NCI-H2171 (cell line): ENCODE measurements around the gene PFDN1.
"Not testable (repeated sequence)": the region's sequence is repeated elsewhere in the genome, so short reads cannot be mapped to it uniquely, and the experiment has no call there.

Source experiments
- DNase-seq: peaks from one replicate; lab custom pipeline; 2025; lab: John Stamatoyannopoulos, UW

The PFDN1 gene

GRCh38 chr5:140214831-140215230, 88.1 kb downstream of the PFDN1 start:
- no peak for DNase-seq

- no peak for DNase-seq
Measured at GRCh38 chr5:140213370-140213983, 89.4 kb downstream of the PFDN1 start.

DNA sequence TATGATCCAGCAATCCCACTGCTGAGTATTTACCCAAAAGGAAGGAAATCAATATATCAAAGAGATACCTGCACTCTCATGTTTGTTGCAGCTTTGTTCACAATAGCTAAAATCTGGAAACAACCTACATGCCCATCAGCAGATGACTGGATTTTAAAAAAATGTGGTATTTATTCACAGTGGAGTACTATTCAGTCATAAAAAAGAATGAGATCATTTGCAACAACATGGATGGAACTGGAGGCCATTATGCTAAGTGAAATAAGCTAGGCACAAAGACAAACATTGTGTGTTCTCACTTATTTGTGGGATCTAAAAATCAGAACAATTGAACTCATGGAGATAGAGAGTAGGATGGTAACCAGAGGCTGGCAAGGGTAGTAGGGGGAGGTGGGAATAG, 94.8 kb downstream of the PFDN1 start:
- DNase-seq, result no peak

- DNase-seq, result no peak
Measured at GRCh38 chr5:140207250-140207964, 95.5 kb downstream of the PFDN1 start.

DNA sequence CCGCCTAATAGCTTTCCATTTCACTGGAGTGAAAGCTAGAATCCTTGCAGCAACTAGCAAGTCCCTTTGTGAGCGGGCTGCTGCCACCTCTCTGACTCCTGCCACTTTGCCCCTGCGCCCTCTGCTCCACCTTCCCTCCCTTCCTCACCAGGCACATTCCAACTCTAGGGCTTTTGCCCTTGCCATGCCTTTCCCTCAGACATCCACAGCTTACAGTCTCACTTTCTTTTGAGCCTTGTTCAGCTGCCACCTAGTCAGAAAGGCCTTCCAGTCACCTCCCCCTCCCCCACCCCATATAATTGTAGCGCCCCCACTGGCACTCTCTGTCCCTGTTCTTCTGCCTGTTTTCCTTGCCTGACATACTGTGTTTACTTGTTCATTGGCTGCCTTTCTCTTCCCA, 96.9 kb downstream of the PFDN1 start:
- DNase-seq, result no peak

- DNase-seq, result no peak
Measured at GRCh38 chr5:140205216-140205615, 97.7 kb downstream of the PFDN1 start.

DNA sequence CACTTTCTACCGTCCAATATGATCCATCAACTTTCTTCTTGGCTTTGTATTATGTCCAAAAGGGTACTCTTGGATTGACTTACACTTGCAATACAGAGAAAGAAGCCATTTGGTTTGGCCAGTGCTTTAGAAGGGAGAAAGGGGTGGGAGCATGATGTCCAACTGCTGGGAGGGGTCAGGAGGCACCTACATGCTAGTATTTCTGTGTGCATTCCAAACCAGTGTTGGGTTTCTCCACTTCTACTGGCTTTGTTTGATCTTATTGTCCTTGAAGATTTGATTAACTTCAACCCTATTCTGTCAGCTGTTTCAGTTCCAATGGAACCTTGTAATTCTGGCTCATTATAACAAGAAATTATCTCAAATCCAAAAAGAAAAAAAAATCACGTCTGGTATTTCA, 100.3 kb downstream of the PFDN1 start:
- no peak for DNase-seq

GRCh38 chr5:140202078-140202477, 100.8 kb downstream of the PFDN1 start:
- DNase-seq, result no peak

GRCh38 chr5:140198915-140199314, 104.0 kb downstream of the PFDN1 start:
- DNase-seq, result not testable (repeated sequence)

GRCh38 chr5:140197023-140197422, 105.9 kb downstream of the PFDN1 start:
- no peak for DNase-seq

DNA sequence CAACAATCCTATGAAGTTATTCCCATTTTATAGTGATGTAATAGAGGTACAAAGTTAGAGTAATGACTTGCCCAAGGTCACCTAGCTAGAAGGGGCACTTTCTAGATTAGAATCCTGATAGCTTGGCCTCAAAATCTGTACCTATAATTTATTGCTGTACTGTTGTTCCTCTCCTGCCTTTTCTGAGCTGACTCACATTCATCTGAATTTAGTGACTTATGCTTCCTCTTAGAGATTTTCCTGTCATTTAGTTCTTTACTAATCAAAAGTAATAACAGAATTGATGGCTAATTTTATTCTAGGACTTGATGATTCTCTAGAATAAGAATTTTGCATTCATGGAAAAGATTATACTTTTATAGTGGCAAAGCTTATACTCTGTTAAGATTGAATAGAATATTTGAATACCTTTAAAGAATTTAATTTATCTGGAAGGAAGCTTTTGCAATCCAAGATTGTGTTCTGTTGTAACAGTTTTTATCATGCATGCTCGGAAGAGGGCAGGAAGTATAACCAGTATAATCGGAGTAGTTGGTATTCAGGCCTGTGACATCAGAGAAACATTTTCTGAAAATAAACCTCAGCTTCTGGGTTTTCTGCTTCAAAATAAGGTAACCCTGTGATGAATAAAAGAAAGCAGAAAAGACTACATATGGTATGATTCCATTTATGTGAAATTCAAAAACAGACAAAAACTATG, 106.6 kb downstream of the PFDN1 start:
- DNase-seq, result no peak
